WTC11 (cell line): Measurements from ENCODE around the gene CCDC141. TPM values are rescaled to one million over a fixed set of nuclear protein-coding genes. Genes with fewer than 3 reads are reported as not detected.

Experiments used
- ATAC-seq: fragments of 200-7000 bp; cut with Tn5 transposase; 2 replicates; pipeline ENCODE4 v1.10.0; 2021; ENCODE audit warnings: mild to moderate bottlenecking, moderate library complexity
- CTCF ChIA-PET: fragments of 300-600 bp; sonication (Branson Sonifier 250); formaldehyde crosslinking; loops from one replicate; lab custom pipeline; 2021; ENCODE audit warnings: antibody characterized with exemption; lab: Charles Lee
- POLR2A ChIA-PET: fragments of 350-600 bp; sonication (Branson Sonifier 250); formaldehyde crosslinking; loops from one replicate; lab custom pipeline; 2021; ENCODE audit warnings: antibody characterized with exemption; lab: Charles Lee
- DNase-seq: peaks from one replicate; pipeline ENCODE4 v3.0.0; 2021; ENCODE audit warnings: low spot score
- H3K27ac Mint-ChIP-seq: 2 replicates; pipeline ENCODE4 v1.8.0; 2021; ENCODE audit warnings: mixed read lengths
- H3K27me3 Mint-ChIP-seq: 2 replicates; pipeline ENCODE4 v1.8.0; 2021; ENCODE audit warnings: low read depth, mild to moderate bottlenecking, moderate library complexity, mixed read lengths
- H3K36me3 Mint-ChIP-seq: 2 replicates; pipeline ENCODE4 v1.8.0; 2021; ENCODE audit warnings: mixed read lengths
- H3K4me1 Mint-ChIP-seq: 2 replicates; pipeline ENCODE4 v1.8.0; 2022; ENCODE audit warnings: mixed read lengths
- H3K4me3 Mint-ChIP-seq: 2 replicates; pipeline ENCODE4 v1.8.0; 2021; ENCODE audit warnings: mild to moderate bottlenecking, moderate library complexity, mixed read lengths
- H3K9me3 Mint-ChIP-seq: 2 replicates; pipeline ENCODE4 v1.8.0; 2021; ENCODE audit warnings: mixed read lengths
- CREM ChIP-seq: sonication (generic); formaldehyde crosslinking; IDR thresholded peaks from 2 replicates; pipeline ENCODE4 v1.8.1; 2022; ENCODE audit warnings: mild to moderate bottlenecking, missing genetic modification reagents, moderate library complexity
- ESRRA ChIP-seq: sonication (generic); formaldehyde crosslinking; IDR thresholded peaks from 2 replicates; pipeline ENCODE4 v1.8.1; 2022; ENCODE audit warnings: mild to moderate bottlenecking, missing genetic modification reagents, borderline replicate concordance
- FOXJ3 ChIP-seq: sonication (generic); formaldehyde crosslinking; IDR thresholded peaks from 2 replicates; pipeline ENCODE4 v1.9.0; 2021; ENCODE audit warnings: missing genetic modification reagents, mild to moderate bottlenecking, borderline replicate concordance
- FOXK1 ChIP-seq: sonication (generic); formaldehyde crosslinking; IDR thresholded peaks from 2 replicates; pipeline ENCODE4 v1.8.0; 2022; ENCODE audit warnings: mild to moderate bottlenecking, moderate library complexity, missing genetic modification reagents
- FOXP1 ChIP-seq: sonication (generic); formaldehyde crosslinking; IDR thresholded peaks from 2 replicates; pipeline ENCODE4 v1.8.0; 2022; ENCODE audit warnings: missing genetic modification reagents, mild to moderate bottlenecking, moderate library complexity, borderline replicate concordance
- JUN ChIP-seq: sonication (generic); formaldehyde crosslinking; IDR thresholded peaks from 2 replicates; pipeline ENCODE4 v1.8.0; 2023; ENCODE audit warnings: mild to moderate bottlenecking, missing genetic modification reagents
- KAT7 ChIP-seq: sonication (generic); formaldehyde crosslinking; IDR thresholded peaks from 2 replicates; pipeline ENCODE4 v1.8.1; 2023; ENCODE audit warnings: missing genetic modification reagents, mild to moderate bottlenecking, borderline replicate concordance
- MYBL2 ChIP-seq: sonication (generic); formaldehyde crosslinking; IDR thresholded peaks from 2 replicates; pipeline ENCODE4 v1.8.1; 2023; ENCODE audit warnings: mild to moderate bottlenecking, moderate library complexity, missing genetic modification reagents
- SMAD4 ChIP-seq: sonication (generic); formaldehyde crosslinking; IDR thresholded peaks from 2 replicates; pipeline ENCODE4 v1.8.0; 2022; ENCODE audit warnings: mild to moderate bottlenecking, missing genetic modification reagents
- SOX15 ChIP-seq: fragments of 250-450 bp; sonication (Bioruptor Pico); IDR thresholded peaks from 2 replicates; pipeline ENCODE4 v1.9.0; 2021; ENCODE audit warnings: mild to moderate bottlenecking
- SP1 ChIP-seq: sonication (generic); formaldehyde crosslinking; conservative IDR thresholded peaks from 2 replicates; pipeline ENCODE4 v1.8.1; 2022; ENCODE audit warnings: missing genetic modification reagents
- TCF7 ChIP-seq: sonication (generic); formaldehyde crosslinking; IDR thresholded peaks from 2 replicates; pipeline ENCODE4 v1.8.0; 2022; ENCODE audit warnings: mild to moderate bottlenecking, low read depth, missing genetic modification reagents, moderate library complexity
- TEAD1 ChIP-seq: sonication (generic); formaldehyde crosslinking; IDR thresholded peaks from 2 replicates; pipeline ENCODE4 v1.8.0; 2022; ENCODE audit warnings: mild to moderate bottlenecking, missing genetic modification reagents
- TP53 ChIP-seq: sonication (generic); formaldehyde crosslinking; IDR thresholded peaks from 2 replicates; pipeline ENCODE4 v1.8.1; 2023; ENCODE audit warnings: mild to moderate bottlenecking, missing genetic modification reagents
- ZNF121 ChIP-seq: sonication (generic); formaldehyde crosslinking; IDR thresholded peaks from 2 replicates; pipeline ENCODE4 v1.8.0; 2023; ENCODE audit warnings: missing genetic modification reagents
- total RNA-seq: library from RNA; stranded (reverse); gene quantifications from 3 replicates; pipeline ENCODE4 v1.2.3, GENCODE V29; 2021
- TF ChIP-seq, protein P1 (sequence below): sonication (generic); formaldehyde crosslinking; IDR thresholded peaks from 2 replicates; pipeline ENCODE4 v1.8.0; 2023; ENCODE audit warnings: mild to moderate bottlenecking, missing genetic modification reagents
- TF ChIP-seq, protein P2 (sequence below): sonication (generic); formaldehyde crosslinking; IDR thresholded peaks from 2 replicates; pipeline ENCODE4 v1.8.1; 2022; ENCODE audit warnings: low read depth, missing genetic modification reagents, borderline replicate concordance
- TF ChIP-seq, protein P3 (sequence below): fragments of 250-450 bp; sonication (Bioruptor Pico); IDR thresholded peaks from 2 replicates; pipeline ENCODE4 v2.1.2; 2022; ENCODE audit warnings: mild to moderate bottlenecking, moderate library complexity
- TF ChIP-seq, protein P4 (sequence below): sonication (generic); formaldehyde crosslinking; conservative IDR thresholded peaks from 2 replicates; pipeline ENCODE4 v1.8.1; 2022; ENCODE audit warnings: mild to moderate bottlenecking, missing genetic modification reagents
- TF ChIP-seq, protein P5 (sequence below): sonication (generic); formaldehyde crosslinking; IDR thresholded peaks from 2 replicates; pipeline ENCODE4 v1.8.1; 2023; ENCODE audit warnings: mild to moderate bottlenecking, missing genetic modification reagents, borderline replicate concordance
- TF ChIP-seq, protein P6 (sequence below): fragments of 250-450 bp; sonication (Bioruptor Pico); IDR thresholded peaks from 2 replicates; pipeline ENCODE4 v1.8.0; 2021; ENCODE audit warnings: mild to moderate bottlenecking

CCDC141 gene
- total RNA-seq, 1 experiment from 2014 or later, result 8.5 TPM

DNA sequence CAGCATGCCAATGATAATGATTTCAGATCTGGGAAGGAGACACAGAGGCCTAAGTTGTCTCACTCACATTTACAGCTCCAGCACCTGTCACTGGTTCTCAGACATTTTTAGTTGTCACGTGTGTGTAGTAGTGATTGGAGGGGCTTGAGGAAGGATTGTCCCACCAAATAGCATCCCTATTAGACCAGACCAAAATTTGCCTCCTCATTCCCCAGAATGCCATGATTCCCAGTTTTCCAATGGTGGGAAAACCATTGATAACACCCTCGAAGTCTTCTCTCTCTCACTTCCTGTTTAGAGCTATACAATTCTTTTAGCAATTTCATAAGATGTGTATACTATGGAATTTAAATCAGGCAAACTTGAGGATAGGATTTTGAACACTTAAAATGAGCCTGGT lies 52.5 kb downstream of the CCDC141 start (continued):
- TF ChIP-seq, protein P1, sequence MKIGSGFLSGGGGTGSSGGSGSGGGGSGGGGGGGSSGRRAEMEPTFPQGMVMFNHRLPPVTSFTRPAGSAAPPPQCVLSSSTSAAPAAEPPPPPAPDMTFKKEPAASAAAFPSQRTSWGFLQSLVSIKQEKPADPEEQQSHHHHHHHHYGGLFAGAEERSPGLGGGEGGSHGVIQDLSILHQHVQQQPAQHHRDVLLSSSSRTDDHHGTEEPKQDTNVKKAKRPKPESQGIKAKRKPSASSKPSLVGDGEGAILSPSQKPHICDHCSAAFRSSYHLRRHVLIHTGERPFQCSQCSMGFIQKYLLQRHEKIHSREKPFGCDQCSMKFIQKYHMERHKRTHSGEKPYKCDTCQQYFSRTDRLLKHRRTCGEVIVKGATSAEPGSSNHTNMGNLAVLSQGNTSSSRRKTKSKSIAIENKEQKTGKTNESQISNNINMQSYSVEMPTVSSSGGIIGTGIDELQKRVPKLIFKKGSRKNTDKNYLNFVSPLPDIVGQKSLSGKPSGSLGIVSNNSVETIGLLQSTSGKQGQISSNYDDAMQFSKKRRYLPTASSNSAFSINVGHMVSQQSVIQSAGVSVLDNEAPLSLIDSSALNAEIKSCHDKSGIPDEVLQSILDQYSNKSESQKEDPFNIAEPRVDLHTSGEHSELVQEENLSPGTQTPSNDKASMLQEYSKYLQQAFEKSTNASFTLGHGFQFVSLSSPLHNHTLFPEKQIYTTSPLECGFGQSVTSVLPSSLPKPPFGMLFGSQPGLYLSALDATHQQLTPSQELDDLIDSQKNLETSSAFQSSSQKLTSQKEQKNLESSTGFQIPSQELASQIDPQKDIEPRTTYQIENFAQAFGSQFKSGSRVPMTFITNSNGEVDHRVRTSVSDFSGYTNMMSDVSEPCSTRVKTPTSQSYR (CRISPR knock-in tag), result no peak
- TF ChIP-seq, protein P2, sequence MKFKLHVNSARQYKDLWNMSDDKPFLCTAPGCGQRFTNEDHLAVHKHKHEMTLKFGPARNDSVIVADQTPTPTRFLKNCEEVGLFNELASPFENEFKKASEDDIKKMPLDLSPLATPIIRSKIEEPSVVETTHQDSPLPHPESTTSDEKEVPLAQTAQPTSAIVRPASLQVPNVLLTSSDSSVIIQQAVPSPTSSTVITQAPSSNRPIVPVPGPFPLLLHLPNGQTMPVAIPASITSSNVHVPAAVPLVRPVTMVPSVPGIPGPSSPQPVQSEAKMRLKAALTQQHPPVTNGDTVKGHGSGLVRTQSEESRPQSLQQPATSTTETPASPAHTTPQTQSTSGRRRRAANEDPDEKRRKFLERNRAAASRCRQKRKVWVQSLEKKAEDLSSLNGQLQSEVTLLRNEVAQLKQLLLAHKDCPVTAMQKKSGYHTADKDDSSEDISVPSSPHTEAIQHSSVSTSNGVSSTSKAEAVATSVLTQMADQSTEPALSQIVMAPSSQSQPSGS (CRISPR knock-in tag), result no peak
- no peak for TF ChIP-seq JUN (CRISPR knock-in tag)
- no peak for TF ChIP-seq TCF7
- TF ChIP-seq FOXP1 (CRISPR knock-in tag), result no peak
- no peak for TF ChIP-seq ZNF121 (CRISPR knock-in tag)
- no peak for TF ChIP-seq ESRRA
- no peak for TF ChIP-seq FOXK1 (CRISPR knock-in tag)

DNA sequence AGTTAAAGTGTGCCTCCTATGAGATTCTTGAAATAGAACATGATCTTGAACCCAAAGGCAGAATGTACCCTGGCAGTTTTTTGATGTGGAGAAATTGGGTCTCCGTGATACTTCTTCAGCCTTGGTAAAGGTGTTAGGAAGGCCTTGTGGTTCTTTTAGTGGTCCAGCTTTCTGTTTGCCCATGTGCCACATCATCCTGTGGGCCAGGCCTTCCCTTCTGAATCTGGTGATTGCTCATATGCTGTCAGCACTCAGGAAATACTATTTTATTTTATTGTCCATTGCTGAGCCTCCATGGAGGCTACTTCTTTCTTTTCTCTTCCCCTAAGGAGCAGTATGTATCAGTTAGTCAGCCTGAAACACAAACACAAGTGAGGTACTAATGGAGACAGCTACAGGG lies 52.9 kb downstream of the CCDC141 start:
- no peak for DNase-seq
- Mint-ChIP-seq H3K27ac (no peak overlapping the region), H3K27me3 (no peaks in the 10 kb centered on the region), H3K9me3 (peaks cover 30% of the 10 kb centered on the region), H3K4me1 (no peaks in the 10 kb centered on the region)
- CTCF ChIA-PET, result no interaction called here
- TF ChIP-seq SMAD4 (CRISPR knock-in tag) (no peak), SOX15 (CRISPR knock-in tag) (no peak), FOXK1 (CRISPR knock-in tag) (no peak), TEAD1 (CRISPR knock-in tag) (no peak)
- TF ChIP-seq, protein P3, sequence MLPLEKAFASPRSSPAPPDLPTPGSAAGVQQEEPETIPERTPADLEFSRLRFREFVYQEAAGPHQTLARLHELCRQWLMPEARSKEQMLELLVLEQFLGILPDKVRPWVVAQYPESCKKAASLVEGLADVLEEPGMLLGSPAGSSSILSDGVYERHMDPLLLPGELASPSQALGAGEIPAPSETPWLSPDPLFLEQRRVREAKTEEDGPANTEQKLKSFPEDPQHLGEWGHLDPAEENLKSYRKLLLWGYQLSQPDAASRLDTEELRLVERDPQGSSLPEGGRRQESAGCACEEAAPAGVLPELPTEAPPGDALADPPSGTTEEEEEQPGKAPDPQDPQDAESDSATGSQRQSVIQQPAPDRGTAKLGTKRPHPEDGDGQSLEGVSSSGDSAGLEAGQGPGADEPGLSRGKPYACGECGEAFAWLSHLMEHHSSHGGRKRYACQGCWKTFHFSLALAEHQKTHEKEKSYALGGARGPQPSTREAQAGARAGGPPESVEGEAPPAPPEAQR (CRISPR knock-in tag), result no peak
- TF ChIP-seq, protein P4, sequence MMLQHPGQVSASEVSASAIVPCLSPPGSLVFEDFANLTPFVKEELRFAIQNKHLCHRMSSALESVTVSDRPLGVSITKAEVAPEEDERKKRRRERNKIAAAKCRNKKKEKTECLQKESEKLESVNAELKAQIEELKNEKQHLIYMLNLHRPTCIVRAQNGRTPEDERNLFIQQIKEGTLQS (CRISPR knock-in tag), result no peak
- TF ChIP-seq, all 79 proteins: peak for 0
- no peak for ATAC-seq
- POLR2A ChIA-PET, result no interaction called here
- Mint-ChIP-seq H3K4me3 (no peak overlapping the region), H3K36me3 (peaks cover 29% of the 10 kb centered on the region)

DNA sequence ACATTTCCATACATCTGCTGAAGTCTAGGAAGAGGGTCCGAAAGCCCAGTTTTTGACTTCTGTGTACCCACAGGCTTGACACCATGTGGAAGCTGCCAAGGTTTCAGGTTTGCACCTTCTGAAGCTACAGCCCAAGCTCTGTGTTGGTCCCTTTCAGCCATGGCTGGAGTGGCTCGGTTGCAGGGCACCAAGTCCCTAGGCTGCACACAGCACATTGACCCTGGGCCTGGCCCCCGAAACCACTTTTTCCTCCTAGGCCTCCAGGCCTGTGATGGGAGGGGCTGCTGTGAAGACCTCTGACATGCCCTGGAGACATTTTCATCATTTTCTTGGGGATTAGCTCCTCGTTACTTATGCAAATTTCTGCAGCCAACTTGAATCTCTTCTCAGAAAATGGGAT lies 55.7 kb downstream of the CCDC141 start:
- TF ChIP-seq, protein P5, sequence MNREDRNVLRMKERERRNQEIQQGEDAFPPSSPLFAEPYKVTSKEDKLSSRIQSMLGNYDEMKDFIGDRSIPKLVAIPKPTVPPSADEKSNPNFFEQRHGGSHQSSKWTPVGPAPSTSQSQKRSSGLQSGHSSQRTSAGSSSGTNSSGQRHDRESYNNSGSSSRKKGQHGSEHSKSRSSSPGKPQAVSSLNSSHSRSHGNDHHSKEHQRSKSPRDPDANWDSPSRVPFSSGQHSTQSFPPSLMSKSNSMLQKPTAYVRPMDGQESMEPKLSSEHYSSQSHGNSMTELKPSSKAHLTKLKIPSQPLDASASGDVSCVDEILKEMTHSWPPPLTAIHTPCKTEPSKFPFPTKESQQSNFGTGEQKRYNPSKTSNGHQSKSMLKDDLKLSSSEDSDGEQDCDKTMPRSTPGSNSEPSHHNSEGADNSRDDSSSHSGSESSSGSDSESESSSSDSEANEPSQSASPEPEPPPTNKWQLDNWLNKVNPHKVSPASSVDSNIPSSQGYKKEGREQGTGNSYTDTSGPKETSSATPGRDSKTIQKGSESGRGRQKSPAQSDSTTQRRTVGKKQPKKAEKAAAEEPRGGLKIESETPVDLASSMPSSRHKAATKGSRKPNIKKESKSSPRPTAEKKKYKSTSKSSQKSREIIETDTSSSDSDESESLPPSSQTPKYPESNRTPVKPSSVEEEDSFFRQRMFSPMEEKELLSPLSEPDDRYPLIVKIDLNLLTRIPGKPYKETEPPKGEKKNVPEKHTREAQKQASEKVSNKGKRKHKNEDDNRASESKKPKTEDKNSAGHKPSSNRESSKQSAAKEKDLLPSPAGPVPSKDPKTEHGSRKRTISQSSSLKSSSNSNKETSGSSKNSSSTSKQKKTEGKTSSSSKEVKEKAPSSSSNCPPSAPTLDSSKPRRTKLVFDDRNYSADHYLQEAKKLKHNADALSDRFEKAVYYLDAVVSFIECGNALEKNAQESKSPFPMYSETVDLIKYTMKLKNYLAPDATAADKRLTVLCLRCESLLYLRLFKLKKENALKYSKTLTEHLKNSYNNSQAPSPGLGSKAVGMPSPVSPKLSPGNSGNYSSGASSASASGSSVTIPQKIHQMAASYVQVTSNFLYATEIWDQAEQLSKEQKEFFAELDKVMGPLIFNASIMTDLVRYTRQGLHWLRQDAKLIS (CRISPR knock-in tag), result no peak
- TF ChIP-seq CREM (CRISPR knock-in tag), result no peak
- no peak for TF ChIP-seq TP53 (CRISPR knock-in tag)
- TF ChIP-seq KAT7 (CRISPR knock-in tag), result no peak
- no peak for TF ChIP-seq FOXJ3 (CRISPR knock-in tag)
- no peak for TF ChIP-seq MYBL2 (CRISPR knock-in tag)
- TF ChIP-seq, protein P6, sequence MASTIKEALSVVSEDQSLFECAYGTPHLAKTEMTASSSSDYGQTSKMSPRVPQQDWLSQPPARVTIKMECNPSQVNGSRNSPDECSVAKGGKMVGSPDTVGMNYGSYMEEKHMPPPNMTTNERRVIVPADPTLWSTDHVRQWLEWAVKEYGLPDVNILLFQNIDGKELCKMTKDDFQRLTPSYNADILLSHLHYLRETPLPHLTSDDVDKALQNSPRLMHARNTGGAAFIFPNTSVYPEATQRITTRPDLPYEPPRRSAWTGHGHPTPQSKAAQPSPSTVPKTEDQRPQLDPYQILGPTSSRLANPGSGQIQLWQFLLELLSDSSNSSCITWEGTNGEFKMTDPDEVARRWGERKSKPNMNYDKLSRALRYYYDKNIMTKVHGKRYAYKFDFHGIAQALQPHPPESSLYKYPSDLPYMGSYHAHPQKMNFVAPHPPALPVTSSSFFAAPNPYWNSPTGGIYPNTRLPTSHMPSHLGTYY, result no peak
- TF ChIP-seq SP1 (CRISPR knock-in tag), result no peak
- Mint-ChIP-seq H3K4me1 (no peaks in the 10 kb centered on the region), H3K4me3 (no peak overlapping the region), H3K27ac (no peak overlapping the region), H3K27me3 (no peaks in the 10 kb centered on the region), H3K9me3 (peaks cover 30% of the 10 kb centered on the region), H3K36me3 (peaks cover 29% of the 10 kb centered on the region)
- ATAC-seq (no peak), DNase-seq (no peak)
- ChIA-PET POLR2A (no interaction called here), CTCF (no interaction called here)
